HG03442 (cell line): ENCODE results near the gene CLCN3.
"Not testable (repeated sequence)": the region's sequence is repeated elsewhere in the genome, so short reads cannot be mapped to it uniquely, and the experiment has no call there.

Experiments
- ATAC-seq: cut with Tn5 transposase; IDR thresholded peaks from one replicate; pipeline ENCODE4 v1.9.1; 2021; ENCODE audit warnings: mild to moderate bottlenecking, moderate library complexity; ENCODE audit not compliant: unreplicated experiment

CLCN3 gene

GRCh38 chr4:169768385-169768784 is 148.0 kb downstream of the CLCN3 start:
- ATAC-seq: no peak

- no peak for ATAC-seq
Measured at GRCh38 chr4:169770416-169770815, 150.0 kb downstream of the CLCN3 start.

- not testable (repeated sequence) for ATAC-seq
Measured at GRCh38 chr4:169771556-169772080, 151.2 kb downstream of the CLCN3 start.
